MCF 10A (cell line): Measurements from ENCODE around the gene DUSP6. TPM values are rescaled to one million over a fixed set of nuclear protein-coding genes. Genes with fewer than 3 reads are reported as not detected.

Experiments used
- BruUV-seq: library from RNA; stranded (reverse); fragments of 400-500 nt; replicated peaks from 2 replicates; lab custom pipeline; 2021; lab: Mats Ljungman, UMichigan
- CTCF ChIA-PET: fragments of 300-600 bp; sonication (Branson Sonifier 250); formaldehyde crosslinking; extraction: SDS; loops from one replicate; lab custom pipeline; 2021; ENCODE audit warnings: antibody characterized with exemption, inconsistent platforms; lab: Yijun Ruan, JAX
- POLR2A ChIA-PET: fragments of 300-600, 350-650 bp; sonication (Branson Sonifier 250); formaldehyde crosslinking; extraction: SDS; loops from one replicate; lab custom pipeline; 2020; ENCODE audit warnings: antibody characterized with exemption, inconsistent platforms; lab: Yijun Ruan, JAX
- DNase-seq: peaks from one replicate; pipeline ENCODE4 v3.0.0-alpha.2; 2018; ENCODE audit not compliant: unreplicated experiment
- H3K27ac Mint-ChIP-seq: one replicate; pipeline ENCODE4 v1.8.0; 2022; ENCODE audit warnings: mild to moderate bottlenecking, low read depth, mixed read lengths; ENCODE audit not compliant: unreplicated experiment
- H3K27me3 Mint-ChIP-seq: one replicate; pipeline ENCODE4 v1.8.0; 2022; ENCODE audit warnings: mixed read lengths; ENCODE audit not compliant: insufficient read depth, unreplicated experiment
- H3K36me3 Mint-ChIP-seq: one replicate; pipeline ENCODE4 v1.8.0; 2022; ENCODE audit warnings: mild to moderate bottlenecking, moderate library complexity, mixed read lengths; ENCODE audit not compliant: insufficient read depth, unreplicated experiment
- H3K4me1 Mint-ChIP-seq: one replicate; pipeline ENCODE4 v1.8.0; 2022; ENCODE audit warnings: mixed read lengths; ENCODE audit not compliant: insufficient read depth, unreplicated experiment
- H3K4me3 Mint-ChIP-seq: one replicate; pipeline ENCODE4 v1.8.0; 2022; ENCODE audit warnings: mild to moderate bottlenecking, moderate library complexity, mixed read lengths; ENCODE audit not compliant: unreplicated experiment
- H3K9me3 Mint-ChIP-seq: one replicate; pipeline ENCODE4 v1.8.0; 2022; ENCODE audit warnings: mixed read lengths; ENCODE audit not compliant: unreplicated experiment
- CTCF ChIP-seq: fragments of 200-600 bp; IDR thresholded peaks from one replicate; pipeline ENCODE4 v1.8.0; 2022; ENCODE audit warnings: antibody characterized with exemption, mild to moderate bottlenecking; ENCODE audit not compliant: unreplicated experiment
- intact Hi-C: fragments of 100-400 bp; cut with micrococcal nuclease; formaldehyde crosslinking; loops from 2 replicates; pipeline ENCODE4 v1.14.1; 2022
- total RNA-seq: library from RNA; stranded (reverse); gene quantifications from 2 replicates; pipeline ENCODE4 v1.2.3, GENCODE V29; 2022

The DUSP6 gene
- total RNA-seq, 1 experiment from 2014 or later = 149 TPM

GRCh38 chr12:89382328-89382727 is 30.0 kb upstream of the DUSP6 start:
- no peak for DNase-seq
- ChIA-PET CTCF (interaction anchor here (0.6 to 1.3 kb wide), 5 partner anchors 19 to 363 kb away, joined by 3 to 4 read pairs (median 3); no protein-coding TSS in a partner anchor), POLR2A (interaction anchor here (0.9 to 6.9 kb wide), 3 partner anchors 30 to 201 kb away, joined by 3 to 60 read pairs (median 5); partner anchors contain the start of gene DUSP6)
- BruUV-seq = no TSS peak
- intact Hi-C loops = no loop called here
- Mint-ChIP-seq H3K27me3 (no peaks in the 10 kb centered on the region), H3K9me3 (no peaks in the 10 kb centered on the region), H3K4me3 (no peak overlapping the region), H3K36me3 (no peaks in the 10 kb centered on the region), H3K4me1 (peaks cover 25% of the 10 kb centered on the region), H3K27ac (no peak overlapping the region)
- no peak for TF ChIP-seq CTCF

GRCh38 chr12:89379839-89380467 is 27.7 kb upstream of the DUSP6 start:
- Mint-ChIP-seq H3K27me3 (no peaks in the 10 kb centered on the region), H3K4me1 (peaks cover 36% of the 10 kb centered on the region), H3K36me3 (no peaks in the 10 kb centered on the region), H3K4me3 (no peak overlapping the region), H3K27ac (no peak overlapping the region), H3K9me3 (no peaks in the 10 kb centered on the region)
- ChIA-PET POLR2A (interaction anchor here (0.6 to 1.1 kb wide), 2 partner anchors 167 to 320 kb away, joined by 3 to 4 read pairs; no protein-coding TSS in a partner anchor), CTCF (interaction anchor here (0.6 to 1.5 kb wide), 3 partner anchors 24 to 329 kb away, joined by 3 to 5 read pairs (median 3); partner anchors contain the start of gene DUSP6)
- no TSS peak for BruUV-seq
- intact Hi-C loops = no loop called here
- no peak for TF ChIP-seq CTCF
- DNase-seq = no peak

GRCh38 chr12:89379148-89379838 is 27.0 kb upstream of the DUSP6 start:
- BruUV-seq = no TSS peak
- TF ChIP-seq CTCF = no peak
- POLR2A ChIA-PET = interaction anchor here (0.6 to 1.1 kb wide), 2 partner anchors 192 to 319 kb away, joined by 3 to 4 read pairs; no protein-coding TSS in a partner anchor
- intact Hi-C loops = no loop called here
- CTCF ChIA-PET = interaction anchor here (0.6 to 1.5 kb wide), 3 partner anchors 24 to 328 kb away, joined by 3 to 5 read pairs (median 3); partner anchors contain the start of gene DUSP6
- Mint-ChIP-seq H3K27me3 (no peaks in the 10 kb centered on the region), H3K9me3 (no peaks in the 10 kb centered on the region), H3K36me3 (no peaks in the 10 kb centered on the region), H3K27ac (no peak overlapping the region), H3K4me3 (no peak overlapping the region), H3K4me1 (peaks cover 29% of the 10 kb centered on the region)
- DNase-seq = no peak

GRCh38 chr12:89376844-89377243 is 24.5 kb upstream of the DUSP6 start:
- Mint-ChIP-seq H3K4me1 (peaks cover 27% of the 10 kb centered on the region), H3K4me3 (no peak overlapping the region), H3K9me3 (no peaks in the 10 kb centered on the region), H3K27ac (peak overlapping the region; percentile 12), H3K27me3 (no peaks in the 10 kb centered on the region), H3K36me3 (no peaks in the 10 kb centered on the region)
- intact Hi-C loops = no loop called here
- DNase-seq = no peak
- POLR2A ChIA-PET = interaction anchor here (0.6 to 6.4 kb wide), 3 partner anchors 23 to 25 kb away, joined by 3 to 66 read pairs (median 3); partner anchors contain the start of gene DUSP6
- TF ChIP-seq CTCF = no peak
- BruUV-seq = no TSS peak
- CTCF ChIA-PET = no interaction called here
